Measurements from ENCODE around the gene REC114. TPM values are rescaled to one million over a fixed set of nuclear protein-coding genes. Genes with fewer than 3 reads are reported as not detected.

REC114 gene
- total and polyA plus RNA-seq, 2 donors (not counting 1 experiment from before 2014, with no cell fraction given): not detected

GRCh38 chr15:73437543-73438109 is 5.3 kb upstream of the REC114 start:
- TF ChIP-seq CTCF (IDR thresholded peaks at IDR 0.05) (no peak), EZH2 (IDR thresholded peaks at IDR 0.05; ENCODE audit: borderline replicate concordance, insufficient read depth, low read depth, low read length, poor library complexity, severe bottlenecking) (no peak)
- H3K36me3 ChIP-seq (replicated peaks in 1 of 2; ENCODE audit: control extremely low read depth in 1 of 2, control insufficient read depth in 1 of 2, extremely low read depth in 1 of 2, insufficient read depth in 2 of 2, low read length in 1 of 2): no peaks in the 10 kb centered on the region
- H3K79me2 ChIP-seq (ENCODE audit: control insufficient read depth, insufficient read depth, low read length): no peaks in the 10 kb centered on the region
- ATAC-seq (ENCODE audit: low read depth): no peak
- no peaks in the 10 kb centered on the region for H3K9me3 Mint-ChIP-seq (ENCODE audit: insufficient read depth)
- H3K4me1 Mint-ChIP-seq: no peaks in the 10 kb centered on the region
- WGBS (ENCODE audit: insufficient coverage): 6% methylated on average over 2 of the region's 4 CpGs
- H3K4me3 ChIP-seq (ENCODE audit: control extremely low read depth in 1 of 5, extremely low read depth in 1 of 5, insufficient read depth in 1 of 5, low read depth in 2 of 5, low read length in 4 of 5): no peak overlapping the region
- no peak overlapping the region for H2AFZ ChIP-seq (ENCODE audit: insufficient read depth, low read depth, low read length, poor library complexity, severe bottlenecking)
- no peak overlapping the region for H3K4me2 ChIP-seq (replicated peaks; ENCODE audit: low read depth, low read length, poor library complexity, severe bottlenecking)
- no peak overlapping the region for H3K27ac Mint-ChIP-seq
- peaks cover 0 to 4% (median 2%) of the 10 kb centered on the region in 4 experiments for H3K27me3 ChIP-seq (replicated peaks in 1 of 4; ENCODE audit: control extremely low read depth in 1 of 4, control insufficient read depth in 3 of 4, insufficient read depth in 4 of 4, low read length in 3 of 4)
- H3K27ac ChIP-seq (ENCODE audit: low read length in 2 of 2): no peak overlapping the region
- DNase-seq: no peak
- ChIA-PET CTCF (no interaction called here), POLR2A (no interaction called here)
- peaks cover 32% of the 10 kb centered on the region for H3K27me3 Mint-ChIP-seq
- no peak overlapping the region for H3K9ac ChIP-seq (ENCODE audit: low read length)
- H4K20me1 ChIP-seq (ENCODE audit: control insufficient read depth, insufficient read depth, low read length, poor library complexity, severe bottlenecking): no peaks in the 10 kb centered on the region
- no peak overlapping the region for H3K4me3 Mint-ChIP-seq
- H3K9me3 ChIP-seq (ENCODE audit: control extremely low read depth in 1 of 3, control insufficient read depth in 2 of 3, insufficient read depth in 1 of 3, low read length in 2 of 3): no peaks in the 10 kb centered on the region
- intact Hi-C loops (cut with micrococcal nuclease): no loop called here
- H3K4me1 ChIP-seq (ENCODE audit: control insufficient read depth in 2 of 2, insufficient read depth in 2 of 2, low read length in 2 of 2): no peaks in the 10 kb centered on the region

DNA sequence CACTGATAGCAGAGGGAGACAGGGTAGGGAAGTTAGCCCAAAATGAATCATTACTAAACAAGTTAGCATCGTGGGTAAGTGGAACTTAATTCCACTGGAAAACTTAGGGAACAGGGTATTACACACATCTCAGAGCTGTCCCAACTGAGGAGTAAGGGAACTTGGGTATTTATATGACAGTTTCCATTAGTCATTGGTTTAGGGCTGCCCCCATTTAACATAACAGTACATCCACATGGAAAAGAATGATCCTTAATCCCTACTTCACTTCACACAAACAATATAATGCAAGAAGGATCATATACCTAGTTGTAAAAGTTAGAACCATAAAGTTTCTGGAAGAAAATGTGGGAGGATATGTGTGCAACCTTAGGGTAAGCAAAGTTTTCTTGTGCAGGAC is 4.3 kb upstream of the REC114 start:
- H3K27me3 Mint-ChIP-seq: peaks cover 28% of the 10 kb centered on the region
- no peaks in the 10 kb centered on the region for H4K20me1 ChIP-seq (ENCODE audit: control insufficient read depth, insufficient read depth, low read length, poor library complexity, severe bottlenecking)
- H3K79me2 ChIP-seq (ENCODE audit: control insufficient read depth, insufficient read depth, low read length): no peaks in the 10 kb centered on the region
- H3K9ac ChIP-seq (ENCODE audit: low read length): no peak overlapping the region
- H3K27ac Mint-ChIP-seq: no peak overlapping the region
- H3K27me3 ChIP-seq (replicated peaks in 1 of 4; ENCODE audit: control extremely low read depth in 1 of 4, control insufficient read depth in 3 of 4, insufficient read depth in 4 of 4, low read length in 3 of 4): peaks cover 0 to 4% (median 2%) of the 10 kb centered on the region in 4 experiments
- H3K4me2 ChIP-seq (replicated peaks; ENCODE audit: low read depth, low read length, poor library complexity, severe bottlenecking): no peak overlapping the region
- no peak overlapping the region for H3K4me3 Mint-ChIP-seq
- no peak overlapping the region for H3K4me3 ChIP-seq (ENCODE audit: control extremely low read depth in 1 of 5, extremely low read depth in 1 of 5, insufficient read depth in 1 of 5, low read depth in 2 of 5, low read length in 4 of 5)
- intact Hi-C loops (cut with micrococcal nuclease): no loop called here
- H3K4me1 ChIP-seq (ENCODE audit: control insufficient read depth in 2 of 2, insufficient read depth in 2 of 2, low read length in 2 of 2): no peaks in the 10 kb centered on the region
- POLR2A ChIA-PET: no interaction called here
- no peaks in the 10 kb centered on the region for H3K36me3 ChIP-seq (replicated peaks in 1 of 2; ENCODE audit: control extremely low read depth in 1 of 2, control insufficient read depth in 1 of 2, extremely low read depth in 1 of 2, insufficient read depth in 2 of 2, low read length in 1 of 2)
- no peak overlapping the region for H3K27ac ChIP-seq (ENCODE audit: low read length in 2 of 2)
- no peaks in the 10 kb centered on the region for H3K4me1 Mint-ChIP-seq
- no peaks in the 10 kb centered on the region for H3K9me3 Mint-ChIP-seq (ENCODE audit: insufficient read depth)
- ATAC-seq (ENCODE audit: low read depth) (no peak), DNase-seq (no peak)
- CTCF ChIA-PET: no interaction called here
- WGBS (ENCODE audit: insufficient coverage): no CpG with 5 or more reads among the region's 1 CpG
- no peak overlapping the region for H2AFZ ChIP-seq (ENCODE audit: insufficient read depth, low read depth, low read length, poor library complexity, severe bottlenecking)
- TF ChIP-seq EZH2 (IDR thresholded peaks at IDR 0.05; ENCODE audit: borderline replicate concordance, insufficient read depth, low read depth, low read length, poor library complexity, severe bottlenecking): no peak
- TF ChIP-seq CTCF (IDR thresholded peaks at IDR 0.05): no peak
- H3K9me3 ChIP-seq (ENCODE audit: control extremely low read depth in 1 of 3, control insufficient read depth in 2 of 3, insufficient read depth in 1 of 3, low read length in 2 of 3): no peaks in the 10 kb centered on the region
